ENCODE results near the gene WFIKKN1.
A peak's percentile ranks its signal among the peaks of the same experiment; 100 is the strongest.
"Not testable (repeated sequence)": the region's sequence is repeated elsewhere in the genome, so short reads cannot be mapped to it uniquely, and the experiment has no call there.

WFIKKN1 gene

DNA sequence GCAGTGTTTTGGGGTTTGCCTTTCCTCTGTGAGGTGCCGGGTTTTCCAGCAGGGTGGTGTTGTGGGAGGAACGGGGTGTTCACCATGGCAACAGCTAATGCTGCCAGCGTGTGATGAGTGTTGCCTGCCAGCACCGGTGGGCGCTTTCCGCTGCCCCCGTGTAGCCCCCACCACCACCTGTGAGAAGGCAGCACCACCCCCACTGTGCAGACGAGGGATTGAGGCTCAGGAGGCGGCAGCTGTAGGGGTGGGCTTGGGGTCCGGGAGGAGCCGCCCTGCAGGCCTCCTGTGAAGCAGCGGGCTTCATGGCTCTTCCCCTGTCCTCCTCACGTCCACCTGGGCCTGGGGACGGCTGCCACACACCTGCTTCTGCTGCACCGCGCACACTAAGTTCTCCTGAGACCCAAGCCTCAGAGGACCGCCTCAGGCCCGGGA is 35.7 kb upstream of the WFIKKN1 start:
- no peak for ATAC-seq

DNA sequence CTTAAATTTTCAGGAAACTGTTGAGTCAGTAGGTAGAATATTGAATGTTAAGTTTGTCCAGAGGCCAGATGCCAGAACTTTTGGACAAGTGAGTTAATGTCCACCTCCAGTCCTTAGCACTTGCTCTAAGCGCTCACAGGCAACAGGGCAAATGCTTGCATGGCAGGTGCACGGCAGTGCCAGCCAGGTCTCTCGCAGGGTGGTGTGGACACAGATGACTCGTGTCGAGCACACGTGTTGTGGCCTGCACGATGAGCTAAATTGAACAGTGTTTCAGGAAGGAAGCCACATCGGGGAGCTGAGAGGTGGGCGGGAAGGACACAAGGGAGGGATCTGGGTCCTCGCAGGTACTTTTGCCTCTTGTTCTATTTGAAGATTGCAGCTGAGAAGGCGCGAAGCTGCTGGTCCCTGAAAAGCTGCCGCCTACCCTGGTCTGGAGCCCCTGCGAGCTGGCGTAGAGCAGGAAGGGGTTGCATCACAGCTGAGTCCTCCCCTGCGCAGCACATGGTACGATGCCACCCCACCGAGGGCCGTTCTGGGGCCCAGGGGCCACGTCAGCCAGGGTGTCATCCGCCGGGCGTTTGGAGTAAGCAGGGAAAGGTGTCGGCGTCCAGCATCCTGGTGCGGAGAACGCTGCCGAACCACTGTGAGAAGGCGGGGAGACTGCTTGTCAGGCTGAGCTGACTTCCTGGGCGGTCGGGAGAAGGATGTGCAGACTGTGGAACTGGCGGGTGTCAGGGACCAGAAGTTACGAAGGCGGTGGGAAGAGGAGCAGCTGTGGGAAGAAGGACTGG is 34.6 kb upstream of the WFIKKN1 start:
- ATAC-seq = no peak

DNA sequence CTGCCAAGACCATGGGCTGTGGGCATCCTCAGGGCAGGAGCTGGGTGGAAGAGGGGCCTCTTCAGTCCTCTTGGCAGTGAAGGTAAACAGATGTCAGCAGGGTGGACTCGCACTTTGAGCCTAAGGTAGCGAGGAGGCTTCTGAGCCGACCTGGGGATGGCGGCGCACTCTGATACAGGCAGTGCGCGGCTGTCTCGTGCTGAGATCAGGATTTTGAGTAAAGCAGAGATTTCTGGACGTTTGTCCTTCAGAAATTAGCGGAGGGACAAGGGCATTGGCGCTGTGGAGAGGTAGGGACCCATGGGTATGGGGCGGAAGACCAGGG is 34.1 kb upstream of the WFIKKN1 start:
- no peak for ATAC-seq

DNA sequence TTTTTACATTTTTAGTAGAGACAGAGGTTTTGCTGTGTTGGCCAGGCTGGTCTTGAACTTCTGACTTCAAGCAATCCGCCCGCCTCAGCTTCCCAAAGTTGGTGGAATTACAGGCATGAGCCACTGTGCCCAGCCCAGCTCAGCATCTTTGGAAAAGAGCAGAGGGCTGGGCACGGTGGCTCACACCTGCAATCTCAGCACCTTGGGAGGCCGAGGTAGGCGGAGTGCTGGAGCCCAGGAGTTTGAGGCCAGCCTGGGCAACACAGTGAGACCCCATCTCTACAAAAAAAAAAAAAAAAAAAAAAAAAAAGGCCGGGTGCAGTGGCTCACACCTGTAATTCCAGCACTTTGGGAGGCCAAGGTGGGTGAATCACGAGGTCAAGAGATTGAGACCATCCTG is 33.1 kb upstream of the WFIKKN1 start:
- not testable (repeated sequence) for ATAC-seq

DNA sequence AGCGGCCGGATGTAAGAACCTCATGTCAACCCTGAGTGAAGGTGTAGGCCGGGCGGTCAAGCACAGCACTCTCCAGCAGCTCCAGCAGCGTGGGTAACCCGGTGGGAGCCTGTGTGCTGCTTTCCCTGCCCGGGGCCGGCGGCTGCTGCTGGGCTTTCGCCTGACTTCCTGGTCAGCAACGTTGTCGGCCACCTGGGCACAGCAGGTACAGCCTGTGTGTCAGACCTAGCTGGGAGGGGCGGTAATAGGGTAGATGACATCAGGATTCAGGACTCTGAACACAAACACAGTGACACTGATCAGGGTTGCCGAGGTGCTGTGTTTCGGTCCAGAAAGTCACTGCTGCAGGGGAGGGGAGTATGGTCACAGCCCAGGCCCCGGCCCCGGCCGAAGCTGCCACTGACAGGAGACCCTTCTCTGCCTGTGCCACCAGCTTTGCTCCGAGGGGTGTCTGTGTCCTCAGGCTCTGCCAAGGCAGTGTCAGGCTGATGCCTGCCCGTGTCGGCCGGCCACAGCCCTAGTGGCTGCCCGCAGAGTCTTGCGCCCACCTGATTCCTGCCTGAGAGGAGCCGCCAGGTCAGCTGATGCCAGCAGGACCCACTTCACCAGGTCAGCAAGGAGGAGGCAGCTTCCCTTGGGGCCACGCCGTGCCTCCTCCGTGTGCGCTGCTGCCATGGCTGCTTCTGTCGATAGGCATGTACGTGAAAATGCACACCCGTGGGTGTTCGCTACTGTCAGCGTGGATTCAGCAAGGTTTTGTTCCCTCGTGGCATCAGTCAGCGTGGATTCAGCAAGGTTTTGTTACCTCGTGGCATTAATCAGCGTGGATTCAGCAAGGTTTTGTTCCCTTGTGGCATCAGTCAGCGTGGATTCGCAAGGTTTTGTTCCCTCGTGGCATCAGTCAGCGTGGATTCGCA is 31.7 kb upstream of the WFIKKN1 start:
- ATAC-seq = no peak

DNA sequence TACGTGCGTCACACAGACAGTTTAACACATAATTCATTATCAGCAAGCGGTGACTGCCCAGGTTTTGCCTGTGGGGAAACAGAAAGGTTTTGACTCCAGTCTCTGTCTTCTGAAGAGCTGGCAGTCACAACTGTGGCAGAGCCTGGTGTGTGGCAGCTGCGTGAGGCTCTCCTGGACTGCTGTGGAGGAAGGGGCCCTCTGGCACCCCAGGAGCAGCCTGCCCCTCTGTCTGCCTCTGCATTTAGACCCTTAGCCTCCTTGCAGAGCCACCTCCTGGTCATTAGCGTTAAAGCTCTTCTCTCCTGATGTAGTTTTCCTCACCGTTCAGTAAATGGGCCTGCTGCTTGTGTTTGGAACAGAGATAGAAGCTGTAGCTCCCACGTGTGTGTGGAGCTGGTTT is 30.0 kb upstream of the WFIKKN1 start:
- ATAC-seq = no peak

DNA sequence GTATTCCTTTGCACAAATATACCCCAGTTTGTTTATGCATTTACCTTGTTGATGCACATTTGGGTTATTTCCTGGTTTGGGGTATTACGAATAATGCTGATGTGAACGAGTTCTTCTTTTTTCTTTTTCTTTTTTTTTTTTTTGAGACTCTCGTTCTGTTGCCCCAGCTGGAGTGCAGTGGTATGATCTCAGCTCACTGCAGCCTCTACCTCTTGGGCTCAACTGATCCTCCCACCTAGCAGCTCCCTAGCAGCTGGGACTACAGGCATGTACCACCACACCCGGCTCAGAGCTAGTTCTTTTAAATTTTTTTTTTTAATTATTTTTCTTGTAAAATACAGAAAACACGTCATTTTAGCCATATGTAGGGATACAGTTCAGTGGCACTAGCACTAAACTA is 26.9 kb upstream of the WFIKKN1 start:
- ATAC-seq = no peak

DNA sequence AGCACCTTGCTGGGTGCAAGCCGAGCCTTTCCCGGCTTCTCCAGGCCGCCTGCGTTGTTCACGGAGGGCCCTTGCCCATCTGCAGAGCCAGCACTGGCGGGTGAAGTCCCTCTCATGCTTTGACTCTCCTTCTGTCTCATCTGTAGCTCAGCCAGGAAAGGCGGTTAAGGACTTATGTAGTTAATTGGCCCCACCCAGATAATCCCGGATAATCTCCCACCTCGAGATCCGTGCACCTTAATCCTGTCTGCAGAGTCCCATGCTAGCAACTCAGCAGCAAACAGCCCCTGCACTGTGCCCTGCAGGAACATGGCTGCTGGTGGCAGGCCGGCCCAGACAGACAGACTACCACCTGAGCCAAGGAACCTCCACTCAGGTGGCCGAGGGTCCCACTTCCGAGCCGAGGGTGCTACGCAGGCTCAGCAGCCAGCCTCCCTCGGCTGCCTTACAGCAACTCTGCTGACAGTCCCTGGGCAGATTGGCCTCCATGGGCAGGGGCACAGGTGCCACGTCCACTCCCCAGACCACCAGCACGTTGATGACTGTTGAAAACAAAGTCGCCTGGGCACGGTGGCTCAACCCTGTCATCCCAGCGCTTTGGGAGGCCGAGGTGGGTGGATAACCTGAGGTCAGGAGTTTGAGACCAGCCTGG is 24.0 kb upstream of the WFIKKN1 start:
- ATAC-seq = no peak

DNA sequence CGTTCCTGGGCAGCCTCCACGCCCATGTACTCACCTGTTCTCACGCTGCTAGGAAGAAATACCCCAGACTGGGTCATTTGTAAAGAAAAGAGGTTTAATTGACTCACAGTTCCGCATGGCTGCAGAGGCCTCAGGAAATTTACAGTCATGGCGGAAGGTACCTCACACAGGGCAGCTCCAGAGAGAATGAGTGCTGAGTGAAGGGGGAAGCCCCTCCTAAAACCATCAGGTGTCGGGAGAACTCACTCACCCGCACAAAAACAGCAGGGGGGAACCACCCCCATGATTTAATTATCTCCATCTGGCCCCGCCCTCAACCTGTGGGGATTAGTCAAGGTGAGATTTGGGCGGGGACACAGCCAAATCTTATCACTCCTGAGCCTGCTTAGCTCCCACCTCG is 22.8 kb upstream of the WFIKKN1 start:
- peak; percentile 97 to 98 for ATAC-seq

DNA sequence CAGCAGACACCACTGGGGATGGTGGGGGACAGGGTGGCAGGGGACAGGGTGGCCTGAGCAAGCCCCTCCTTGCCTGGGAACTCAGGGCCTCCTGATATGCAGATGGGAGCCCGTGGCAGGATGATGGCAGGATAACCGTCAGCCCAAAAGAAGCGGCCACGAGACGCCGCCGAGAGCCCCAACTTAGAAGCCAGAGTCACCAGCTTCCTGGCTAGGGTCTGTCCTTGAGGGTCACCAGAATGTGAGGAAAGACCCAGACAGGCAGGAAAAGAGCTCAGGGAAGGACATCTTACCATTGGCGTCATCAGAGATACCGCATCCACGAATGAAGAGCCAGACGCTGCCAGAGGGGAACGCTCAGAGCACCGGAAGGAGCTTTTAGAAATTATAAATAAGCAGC is 21.5 kb upstream of the WFIKKN1 start:
- no peak for ATAC-seq

DNA sequence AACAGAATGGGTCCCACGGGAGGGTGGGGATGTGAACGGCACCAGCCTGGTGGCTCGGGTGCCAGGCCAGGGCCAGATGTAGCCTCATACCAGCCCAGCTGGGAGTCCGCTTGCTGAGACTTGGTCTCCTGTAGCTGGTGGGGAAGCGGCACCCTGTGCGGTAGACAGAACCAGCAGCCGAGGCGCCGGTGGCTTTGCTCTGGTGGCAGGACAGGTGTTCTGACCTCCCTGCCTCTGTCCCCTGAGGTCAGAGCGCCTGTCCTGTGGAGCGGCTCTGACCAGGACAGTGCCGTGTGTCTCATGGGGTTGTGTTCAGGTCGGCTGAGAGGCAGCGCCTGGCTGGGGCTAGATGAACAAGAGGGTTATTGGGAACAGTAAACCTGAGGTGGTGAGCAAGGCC is 20.8 kb upstream of the WFIKKN1 start:
- no peak for ATAC-seq

DNA sequence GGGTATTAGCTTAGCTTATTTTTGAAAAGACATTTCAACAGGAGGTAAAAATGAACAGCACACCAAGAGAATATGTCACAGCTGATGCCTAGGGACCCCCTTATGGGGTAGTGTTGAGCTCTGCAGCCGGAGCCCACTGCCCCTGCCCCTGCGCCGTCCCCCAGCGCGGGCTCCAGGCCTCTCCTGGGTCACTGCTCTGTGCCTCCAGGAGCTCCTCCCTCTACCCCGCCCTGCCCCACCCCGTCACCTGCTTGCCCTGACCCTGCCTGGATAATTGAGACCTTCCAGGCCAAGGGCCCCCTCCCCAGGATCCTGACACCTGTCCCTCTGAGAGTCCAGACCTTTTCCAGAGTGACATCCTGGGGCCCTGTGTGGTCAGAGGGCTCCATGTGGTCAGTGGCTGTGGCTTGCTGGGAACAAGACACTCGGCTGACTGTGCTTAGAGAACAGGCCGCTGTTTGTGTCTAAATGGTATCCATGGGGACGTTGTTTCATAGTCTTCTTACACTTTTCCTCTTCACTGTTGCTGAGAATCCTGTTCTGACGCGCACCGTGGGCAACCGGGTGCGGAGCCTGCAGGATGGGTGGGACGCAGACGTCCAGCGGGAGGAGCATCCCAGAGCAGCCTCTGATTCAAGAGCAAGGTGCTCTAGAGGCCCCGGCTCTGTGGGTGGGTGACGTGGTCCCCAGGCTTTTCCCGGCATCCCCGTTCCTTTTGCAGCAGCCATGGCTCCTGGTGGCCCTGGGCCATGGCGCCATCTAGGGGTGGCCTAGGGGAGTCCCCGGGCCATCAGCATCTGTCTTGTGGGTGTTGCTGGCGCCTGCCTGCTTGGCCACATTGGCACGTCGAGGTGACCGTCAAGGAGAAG is 20.0 kb upstream of the WFIKKN1 start:
- peak in 1 of 2 donors; percentile 18 for ATAC-seq

DNA sequence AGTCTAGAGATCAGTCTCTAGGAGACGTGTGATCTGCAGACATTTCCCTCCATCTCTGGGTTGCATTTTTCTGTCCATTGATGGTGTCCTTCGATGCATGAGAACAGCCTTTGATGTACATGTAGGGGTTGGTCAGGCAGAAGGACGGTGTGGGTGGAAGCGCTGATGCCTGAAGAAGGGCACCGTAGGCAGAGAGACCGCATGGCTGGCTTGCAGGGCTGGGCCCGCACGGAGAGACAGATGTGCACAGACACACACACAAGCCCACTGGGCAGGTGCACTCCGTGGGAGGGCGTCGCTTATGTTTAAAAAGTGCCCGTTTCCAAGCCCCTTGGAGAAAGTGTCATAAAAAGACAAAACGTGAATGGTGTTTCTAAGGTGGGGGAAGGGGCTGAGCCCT is 15.7 kb upstream of the WFIKKN1 start:
- no peak for ATAC-seq

DNA sequence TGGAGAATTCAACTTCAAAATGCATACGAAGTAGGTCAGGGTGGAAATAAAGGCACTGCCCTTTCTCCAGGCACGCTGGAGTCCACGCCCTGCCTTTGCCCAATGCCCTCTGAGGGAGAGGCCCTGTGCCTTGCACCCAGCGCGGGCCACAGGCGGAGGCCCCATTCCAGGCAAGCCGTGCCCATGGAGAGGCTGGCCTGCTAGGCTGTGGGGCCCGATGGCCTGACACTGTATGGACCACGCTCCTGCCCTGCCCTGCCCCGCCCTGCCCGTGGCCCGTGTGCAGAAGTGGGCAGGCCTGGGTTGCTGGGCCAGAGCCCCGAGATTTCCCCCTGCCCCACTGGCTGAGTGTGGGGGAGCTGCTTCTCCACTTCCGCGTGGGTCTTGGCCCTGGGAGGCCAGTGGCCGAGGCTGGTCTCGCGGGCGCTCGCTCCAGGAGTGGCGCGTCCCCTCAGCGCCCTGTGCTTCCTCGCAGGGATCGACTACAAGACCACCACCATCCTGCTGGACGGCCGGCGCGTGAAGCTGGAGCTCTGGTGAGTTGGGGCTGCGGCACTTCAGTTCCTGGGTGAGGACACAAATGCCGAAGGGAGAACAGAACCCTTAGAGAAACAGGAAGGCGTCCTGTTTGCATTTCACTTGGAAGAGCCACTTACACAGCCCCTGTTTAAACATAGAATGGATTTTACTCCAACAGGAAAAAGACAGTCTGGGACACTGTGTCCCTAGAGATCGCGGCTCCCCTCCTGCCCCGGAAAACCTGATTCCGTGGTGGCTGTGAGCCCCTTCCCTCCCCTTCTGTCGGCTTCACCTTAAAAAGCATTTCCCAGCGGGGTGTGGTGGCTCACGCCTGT is 13.8 kb upstream of the WFIKKN1 start:
- no peak for ATAC-seq

DNA sequence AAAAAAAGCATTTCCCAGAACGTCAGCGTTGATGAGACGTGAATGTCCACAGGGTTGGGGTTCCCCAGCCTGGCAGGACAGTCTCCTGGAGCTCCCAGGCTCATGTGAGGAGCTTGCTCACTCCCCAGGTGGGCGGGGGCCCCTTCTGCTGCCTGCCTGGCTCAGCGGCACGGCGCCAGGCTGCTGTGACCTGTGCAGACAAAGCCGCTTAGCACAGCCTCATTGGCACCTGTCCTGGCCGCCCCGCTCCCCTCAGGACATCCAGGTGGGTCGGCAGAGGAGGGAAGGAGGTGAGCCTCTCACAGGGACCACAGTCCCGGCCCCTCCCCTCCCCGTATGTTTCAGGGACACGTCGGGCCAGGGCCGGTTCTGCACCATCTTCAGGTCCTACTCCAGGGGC is 12.9 kb upstream of the WFIKKN1 start:
- no peak for ATAC-seq

DNA sequence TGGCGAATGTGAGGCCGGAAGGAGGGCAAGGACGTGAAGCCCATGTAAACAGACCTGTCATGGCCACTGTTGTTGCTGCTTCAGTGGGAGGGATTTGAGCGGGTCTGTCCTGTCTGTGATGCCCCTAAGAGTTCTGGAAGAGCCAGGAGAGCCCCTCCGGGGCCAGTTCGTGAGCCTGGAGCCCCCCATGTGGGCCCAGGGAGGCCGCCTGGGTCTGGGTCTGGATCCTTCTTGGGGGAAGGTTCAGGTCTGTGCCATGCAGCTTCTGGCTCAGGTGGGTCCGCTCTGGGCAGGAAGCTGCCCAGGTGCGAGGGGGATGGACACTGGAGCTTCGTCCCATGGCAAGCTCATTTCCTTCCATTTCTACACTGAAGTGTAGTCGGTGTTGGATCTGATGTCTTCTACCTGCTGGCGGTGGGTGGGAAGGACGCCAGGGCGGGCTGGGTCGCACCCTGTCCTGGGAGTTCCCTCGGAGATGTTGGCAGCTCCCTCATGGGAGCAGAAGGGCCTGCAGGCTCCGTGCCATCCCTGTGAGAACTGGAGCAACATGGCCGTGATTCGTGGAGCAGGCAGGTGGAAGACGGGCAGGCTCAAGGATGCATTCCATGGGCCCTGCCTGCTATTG is 11.2 kb upstream of the WFIKKN1 start:
- ATAC-seq = no peak

DNA sequence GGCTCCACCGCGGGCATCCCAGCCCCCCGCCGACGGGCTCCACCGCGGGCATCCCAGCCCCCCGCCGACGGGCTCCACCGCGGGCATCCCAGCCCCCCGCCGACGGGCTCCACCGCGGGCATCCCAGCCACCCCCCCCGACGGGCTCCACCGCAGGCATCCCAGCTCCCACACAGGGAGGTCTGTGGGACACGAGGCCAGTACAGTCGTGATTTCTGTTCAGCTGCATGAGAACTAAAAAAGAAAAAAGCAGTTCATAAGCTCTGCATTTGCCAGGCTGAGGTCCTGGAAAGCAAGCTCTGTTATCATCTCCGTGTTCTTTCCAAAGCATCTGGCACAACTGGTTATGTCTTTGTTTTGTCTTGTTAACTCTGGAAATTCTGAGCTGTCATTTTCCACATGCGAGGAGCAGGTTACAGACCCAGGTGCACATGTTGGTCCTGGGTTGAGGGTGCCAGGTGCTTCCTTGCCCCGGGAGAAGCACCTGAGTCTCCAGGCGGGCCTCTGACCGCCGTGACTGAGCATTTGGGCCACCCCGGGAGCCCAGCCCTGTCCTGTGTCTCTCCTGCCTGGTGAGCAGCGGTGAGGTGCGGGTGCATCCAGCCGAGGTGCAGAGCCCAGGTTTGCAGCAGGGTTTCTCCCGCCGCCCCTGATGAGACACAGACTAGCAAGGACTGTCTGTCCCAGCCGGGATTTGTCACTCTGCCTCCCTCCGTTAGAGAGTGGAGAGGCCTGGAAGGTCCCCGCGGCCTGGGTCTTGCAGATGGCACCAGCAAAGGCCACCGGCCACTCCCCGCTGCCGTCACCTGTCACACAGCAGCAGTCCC is 9.9 kb upstream of the WFIKKN1 start:
- ATAC-seq = no peak

DNA sequence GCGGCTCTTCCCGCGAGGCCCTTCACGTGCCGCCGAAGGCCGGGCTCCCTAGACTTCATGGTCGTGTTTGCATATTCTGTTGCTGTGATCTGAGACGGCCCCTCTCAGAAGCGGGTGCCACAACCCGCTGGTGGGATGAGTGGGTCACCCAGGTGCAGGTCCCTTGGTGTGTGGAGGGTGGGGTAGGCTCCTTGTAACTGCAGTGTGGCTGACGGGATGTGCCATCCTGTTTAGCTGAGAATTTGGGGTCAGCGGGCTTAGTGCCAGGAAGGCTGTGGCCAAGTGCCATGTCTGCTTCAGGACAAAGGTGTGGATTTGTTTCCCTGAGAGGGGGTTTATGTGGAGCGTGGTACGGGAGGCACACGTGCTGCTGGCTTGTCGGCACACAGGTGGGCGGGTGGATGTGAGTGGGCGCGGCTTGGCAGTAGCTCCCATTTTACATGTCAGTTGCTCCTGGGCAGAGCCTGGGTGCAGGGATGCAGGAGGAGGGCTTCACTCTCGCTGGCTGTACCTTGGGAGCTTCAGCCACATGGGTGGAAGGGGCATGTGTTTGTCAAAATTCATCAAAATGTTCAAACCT is 9.2 kb upstream of the WFIKKN1 start:
- no peak for ATAC-seq

DNA sequence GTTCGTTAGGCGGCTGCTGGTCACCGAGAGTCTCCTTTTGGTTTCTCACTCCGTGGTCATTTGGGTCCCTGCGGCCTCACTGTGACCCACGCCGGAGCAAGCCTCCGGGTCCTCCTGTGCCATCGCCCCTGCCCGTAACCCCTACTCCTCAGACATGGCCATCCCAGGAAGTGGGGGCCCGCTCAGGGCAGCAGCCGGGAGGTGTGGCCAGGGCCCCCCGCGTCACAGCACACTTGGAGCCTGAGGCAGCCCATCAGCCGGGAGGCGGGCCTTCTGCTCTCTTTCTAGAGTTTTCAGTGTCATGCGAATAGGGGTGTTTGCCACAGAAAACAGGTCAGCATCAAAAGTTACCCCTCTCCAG is 7.9 kb upstream of the WFIKKN1 start:
- ATAC-seq = no peak

DNA sequence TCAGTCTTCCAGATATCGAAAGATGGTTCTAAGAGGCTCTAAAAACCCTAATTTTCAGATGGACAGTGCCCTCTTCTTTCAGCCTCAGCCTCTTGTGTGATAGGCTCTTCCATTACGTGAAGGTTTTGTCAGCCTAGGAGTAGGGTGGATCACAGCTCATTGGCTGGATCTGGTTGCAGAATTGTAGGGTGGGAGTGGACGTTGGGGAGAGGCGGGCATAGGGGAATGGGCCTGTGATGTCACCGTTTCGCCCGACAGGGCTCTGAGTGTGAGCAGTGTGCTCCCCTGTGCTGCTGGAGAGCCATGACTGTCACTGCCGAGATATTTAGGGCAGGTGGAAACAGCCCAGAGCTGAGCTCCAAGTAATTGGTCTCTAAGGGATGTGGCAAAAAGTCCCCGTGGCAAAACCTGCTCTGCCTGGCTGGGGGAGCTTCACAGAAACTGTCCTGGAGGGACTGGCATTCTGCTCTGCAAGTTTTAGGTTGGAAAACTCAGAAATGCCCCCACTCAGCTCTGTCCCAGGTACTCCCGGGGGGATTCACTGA is 6.2 kb upstream of the WFIKKN1 start:
- ATAC-seq = no peak
